GM18499 (cell line): ENCODE data around the gene MEOX2.

Experiments used
- ATAC-seq: cut with Tn5 transposase; IDR thresholded peaks from one replicate; pipeline ENCODE4 v1.9.1; 2021; ENCODE audit warnings: moderate number of reproducible peaks; ENCODE audit not compliant: insufficient read depth, unreplicated experiment

MEOX2 gene

DNA sequence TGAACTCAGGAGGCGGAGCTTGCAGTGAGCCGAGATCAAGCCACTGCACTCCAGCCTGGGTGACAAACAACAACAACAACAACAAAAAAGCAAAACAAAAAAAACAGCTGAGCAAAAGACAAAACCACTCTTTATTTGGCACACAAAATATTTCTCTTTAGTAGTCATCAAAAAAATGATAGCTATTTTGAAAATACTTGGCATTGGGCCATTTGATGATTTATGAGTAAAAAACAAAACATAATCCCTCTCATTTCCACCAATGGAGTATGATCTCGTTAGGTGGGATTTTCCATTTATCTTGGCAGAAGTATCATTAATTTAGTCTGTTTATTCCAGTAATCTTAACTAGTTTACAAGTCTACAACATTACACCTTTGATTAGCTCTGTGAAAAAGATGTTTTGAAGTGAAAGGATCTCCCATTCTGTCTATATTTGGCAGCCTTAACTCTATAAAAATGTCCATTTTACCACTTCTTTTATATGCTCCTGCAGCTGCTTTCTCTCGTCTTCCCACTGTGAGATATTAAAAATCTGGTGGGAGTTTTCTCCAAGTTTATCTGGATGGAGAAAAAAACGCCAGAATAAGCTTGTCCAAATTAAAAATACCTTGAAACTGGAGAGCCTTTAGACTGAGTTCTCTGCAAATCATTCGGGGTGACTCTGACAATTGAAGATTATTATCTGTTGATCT is 65.8 kb downstream of the MEOX2 start:
- ATAC-seq = no peak

- no peak for ATAC-seq
Observed at GRCh38 chr7:15618275-15618674, 68.2 kb downstream of the MEOX2 start.

DNA sequence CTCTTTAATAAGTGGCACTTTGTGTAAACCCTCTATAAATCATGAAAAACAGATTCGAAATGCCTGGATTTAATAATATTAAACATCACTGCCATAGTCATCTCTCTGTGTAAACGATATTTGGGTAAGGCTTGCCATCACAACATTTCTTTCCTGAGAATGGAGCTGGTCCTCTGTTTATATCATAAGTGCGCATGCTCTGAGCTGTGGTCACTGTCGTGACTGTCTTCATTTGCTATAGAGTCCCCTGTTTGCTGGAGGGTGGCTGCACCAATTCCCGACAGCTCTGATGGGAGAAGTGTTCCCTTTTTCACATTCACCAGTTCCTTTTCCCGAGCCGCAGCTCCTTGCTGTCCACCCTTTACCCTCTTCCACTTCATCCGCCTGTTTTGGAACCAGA is 74.3 kb downstream of the MEOX2 start:
- ATAC-seq = no peak

- ATAC-seq = no peak
Observed at GRCh38 chr7:15610503-15610902, 76.0 kb downstream of the MEOX2 start.

DNA sequence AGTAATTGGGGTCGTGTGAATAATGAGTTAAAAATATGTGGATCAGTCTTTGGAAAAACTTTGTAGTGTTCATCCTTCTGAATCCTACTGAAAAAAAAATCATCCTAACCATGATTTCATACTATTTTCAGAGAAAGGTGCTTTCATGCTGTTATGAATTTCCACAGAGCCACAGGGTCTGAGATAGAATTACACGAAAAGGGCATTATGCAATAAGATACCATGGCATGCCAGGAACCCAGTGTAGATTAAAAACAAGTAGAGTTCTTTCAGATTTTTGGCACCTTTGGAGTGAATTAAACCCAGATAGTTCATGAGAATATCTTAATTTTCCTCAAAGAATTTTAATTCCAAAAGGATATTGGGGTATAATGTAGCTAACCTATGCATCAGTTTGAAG is 77.2 kb downstream of the MEOX2 start:
- no peak for ATAC-seq

- no peak for ATAC-seq
Observed at GRCh38 chr7:15607529-15608210, 78.8 kb downstream of the MEOX2 start.

- ATAC-seq = no peak
Observed at GRCh38 chr7:15606561-15606960, 79.9 kb downstream of the MEOX2 start.

DNA sequence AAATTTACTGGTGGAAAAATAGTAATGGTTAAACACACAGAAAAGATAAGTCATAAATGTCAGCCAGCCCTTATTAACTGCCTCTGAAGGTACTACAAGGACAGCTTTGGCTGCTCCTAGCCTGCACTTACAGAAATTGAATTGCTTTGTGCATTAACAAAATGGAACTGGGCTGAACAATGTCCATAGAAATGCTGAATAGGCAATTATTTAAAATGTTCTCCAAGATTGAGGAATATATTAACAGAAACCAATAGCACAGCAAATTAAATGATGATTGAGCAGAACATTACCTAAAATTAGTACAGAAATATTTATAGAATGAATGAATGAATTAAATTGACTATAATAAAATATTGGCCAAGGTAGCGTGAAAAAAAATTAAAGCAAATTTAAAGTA is 82.3 kb downstream of the MEOX2 start:
- ATAC-seq = no peak

- ATAC-seq = no peak
Observed at GRCh38 chr7:15603124-15603523, 83.4 kb downstream of the MEOX2 start.

GRCh38 chr7:15602236-15602635 is 84.2 kb downstream of the MEOX2 start:
- ATAC-seq = no peak

DNA sequence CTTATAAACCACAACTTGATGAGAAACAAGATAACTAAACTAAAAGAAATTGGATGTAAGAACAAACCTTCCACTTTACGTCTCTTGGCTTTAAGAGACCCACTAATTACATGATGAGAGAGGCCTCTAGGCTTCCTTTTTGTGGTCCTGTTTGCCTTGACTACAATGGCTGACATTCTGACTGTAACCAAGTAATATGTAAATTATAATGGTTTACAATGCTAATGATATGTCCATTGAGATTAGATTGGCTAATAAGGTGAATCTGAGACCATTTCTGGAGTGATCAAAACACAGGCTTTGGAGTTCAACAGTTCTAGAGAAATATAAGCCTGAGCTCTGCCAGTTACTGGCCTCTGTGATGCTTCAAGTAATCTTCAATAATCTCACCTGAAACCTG is 85.3 kb downstream of the MEOX2 start:
- ATAC-seq = no peak

DNA sequence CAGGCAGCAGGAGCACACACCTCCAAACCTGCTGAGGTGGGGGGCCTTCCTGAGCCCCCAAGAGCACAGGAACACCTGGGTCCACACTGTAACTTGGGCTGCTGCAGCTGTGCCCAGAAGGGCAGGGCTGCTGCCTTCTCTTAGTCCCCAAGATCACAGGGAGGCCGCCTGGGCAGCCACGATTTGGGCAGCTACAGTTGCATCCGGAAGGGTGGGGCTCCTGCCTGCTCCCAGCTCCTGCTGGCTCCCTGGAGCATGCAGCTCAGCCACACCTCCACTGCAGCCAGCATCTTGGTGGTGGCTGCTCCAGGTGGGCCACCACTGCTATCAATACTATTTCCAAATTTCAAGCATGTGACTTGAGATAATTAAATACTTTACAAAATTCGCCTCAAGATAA is 86.2 kb downstream of the MEOX2 start:
- ATAC-seq = no peak

- no peak for ATAC-seq
Observed at GRCh38 chr7:15594461-15594860, 92.0 kb downstream of the MEOX2 start.

- no peak for ATAC-seq
Observed at GRCh38 chr7:15593382-15593781, 93.1 kb downstream of the MEOX2 start.

DNA sequence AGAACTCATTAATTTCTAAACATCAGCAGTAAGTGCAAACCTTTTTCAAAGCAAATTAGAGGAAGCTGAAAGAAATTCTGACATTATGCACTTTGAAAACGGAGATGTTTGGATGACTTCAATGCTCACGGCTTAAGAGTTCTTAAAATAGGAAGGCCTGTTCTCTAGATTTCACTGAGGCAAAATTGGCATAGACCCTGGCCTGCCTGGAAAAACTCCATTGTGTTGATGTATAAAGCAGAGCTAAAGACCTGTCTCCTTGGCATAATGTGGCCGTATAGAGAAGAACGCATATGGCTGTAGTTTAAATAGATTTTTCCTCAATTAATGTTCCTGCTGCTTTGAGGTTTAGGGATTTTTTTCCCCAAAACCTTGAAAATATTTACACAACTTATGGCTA is 100.2 kb downstream of the MEOX2 start:
- ATAC-seq = no peak

GRCh38 chr7:15584575-15584974 is 101.9 kb downstream of the MEOX2 start:
- ATAC-seq = no peak

DNA sequence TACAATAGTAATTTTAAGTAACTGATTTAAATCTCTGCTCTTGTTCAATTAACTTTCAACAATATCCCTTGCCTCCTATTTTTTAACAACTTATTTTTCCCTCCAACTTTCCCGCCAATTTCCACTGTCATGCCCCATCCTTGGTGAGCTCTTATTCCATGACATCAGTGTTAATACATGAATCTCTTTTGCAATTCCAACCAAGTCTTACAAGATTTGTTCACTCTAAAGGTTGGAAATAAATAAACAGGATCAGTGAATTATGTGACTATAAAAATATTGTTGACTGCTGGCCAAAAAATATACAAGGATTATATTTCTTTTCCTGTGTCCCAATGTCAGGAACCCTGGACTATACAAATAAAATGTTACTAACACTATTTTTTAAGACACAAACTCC is 103.7 kb downstream of the MEOX2 start:
- ATAC-seq = no peak

GRCh38 chr7:15581352-15581951 is 105.0 kb downstream of the MEOX2 start:
- no peak for ATAC-seq

DNA sequence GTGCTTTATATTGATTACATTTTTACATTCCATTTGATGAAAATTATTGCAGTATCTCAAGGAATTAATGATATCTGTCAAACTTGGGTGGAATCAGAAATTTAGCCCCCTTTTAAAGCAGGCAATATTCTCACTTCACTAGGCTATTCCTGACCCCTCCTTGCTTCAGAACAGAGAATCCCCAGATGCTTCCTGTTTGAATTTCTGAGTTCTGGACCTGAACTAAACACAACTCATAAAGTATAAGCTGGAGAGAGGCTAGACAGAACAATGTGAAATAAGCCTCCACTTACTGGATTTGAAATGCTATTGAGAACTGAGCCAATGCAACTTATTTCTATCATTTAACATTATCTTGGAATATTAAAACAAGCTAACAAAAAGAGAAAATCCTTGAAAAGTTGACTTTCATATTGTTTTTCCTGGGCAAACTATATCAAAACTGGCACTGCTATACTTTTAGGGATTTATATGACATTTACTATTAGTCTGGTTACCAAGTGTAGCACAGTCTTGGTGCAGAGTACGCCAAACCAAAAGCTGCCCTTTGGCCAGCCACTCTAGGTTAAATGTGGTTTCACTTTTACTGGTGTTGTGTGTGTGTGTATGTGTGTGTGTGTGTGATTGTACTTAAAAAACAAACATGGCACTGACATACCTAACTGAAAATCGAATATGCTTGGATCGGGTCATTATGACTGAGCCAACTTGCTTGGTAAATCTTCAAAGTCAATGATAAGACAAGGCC is 105.7 kb downstream of the MEOX2 start:
- ATAC-seq = no peak

- no peak for ATAC-seq
Observed at GRCh38 chr7:15577600-15577999, 108.9 kb downstream of the MEOX2 start.

- no peak for ATAC-seq
Observed at GRCh38 chr7:15571301-15571878, 115.1 kb downstream of the MEOX2 start.
